Mesothelial cell of epicardium (in vitro differentiated cells): Measurements from ENCODE around the gene ACOX1. TPM values are rescaled to one million over a fixed set of nuclear protein-coding genes. Genes with fewer than 3 reads are reported as not detected.

ENCODE experiments used
- DNase-seq, 2 experiments: peaks; one replicate each; pipeline ENCODE4 v3.0.0; 2021; ENCODE audit warnings: low spot score in 2 of 2; ENCODE audit not compliant: unreplicated experiment in 2 of 2
- H3K27ac Mint-ChIP-seq: 2 replicates; pipeline ENCODE4 v1.8.0; 2021; ENCODE audit warnings: mixed read lengths
- H3K27me3 Mint-ChIP-seq: 2 replicates; pipeline ENCODE4 v1.8.0; 2021; ENCODE audit warnings: low read depth, mixed read lengths
- H3K36me3 Mint-ChIP-seq: 2 replicates; pipeline ENCODE4 v1.8.0; 2021; ENCODE audit warnings: mixed read lengths
- H3K4me1 Mint-ChIP-seq: 2 replicates; pipeline ENCODE4 v1.8.0; 2021; ENCODE audit warnings: mixed read lengths
- H3K4me3 Mint-ChIP-seq: 2 replicates; pipeline ENCODE4 v1.8.0; 2021; ENCODE audit warnings: mild to moderate bottlenecking, moderate library complexity, mixed read lengths
- H3K9me3 Mint-ChIP-seq: 2 replicates; pipeline ENCODE4 v1.8.0; 2021; ENCODE audit warnings: mixed read lengths
- total RNA-seq: library from RNA; stranded (reverse); gene quantifications from 3 replicates; pipeline ENCODE4 v1.2.1, GENCODE V29; 2021
- TF ChIP-seq, protein P1 (sequence below): fragments of 200-600 bp; sonication (generic); IDR thresholded peaks from one replicate; pipeline ENCODE4 v1.5.0; 2021; ENCODE audit warnings: antibody characterized with exemption; ENCODE audit not compliant: unreplicated experiment

The ACOX1 gene
- 52.2 to 57.5 TPM (median 54.3 TPM) in 3 replicates for total RNA-seq

DNA sequence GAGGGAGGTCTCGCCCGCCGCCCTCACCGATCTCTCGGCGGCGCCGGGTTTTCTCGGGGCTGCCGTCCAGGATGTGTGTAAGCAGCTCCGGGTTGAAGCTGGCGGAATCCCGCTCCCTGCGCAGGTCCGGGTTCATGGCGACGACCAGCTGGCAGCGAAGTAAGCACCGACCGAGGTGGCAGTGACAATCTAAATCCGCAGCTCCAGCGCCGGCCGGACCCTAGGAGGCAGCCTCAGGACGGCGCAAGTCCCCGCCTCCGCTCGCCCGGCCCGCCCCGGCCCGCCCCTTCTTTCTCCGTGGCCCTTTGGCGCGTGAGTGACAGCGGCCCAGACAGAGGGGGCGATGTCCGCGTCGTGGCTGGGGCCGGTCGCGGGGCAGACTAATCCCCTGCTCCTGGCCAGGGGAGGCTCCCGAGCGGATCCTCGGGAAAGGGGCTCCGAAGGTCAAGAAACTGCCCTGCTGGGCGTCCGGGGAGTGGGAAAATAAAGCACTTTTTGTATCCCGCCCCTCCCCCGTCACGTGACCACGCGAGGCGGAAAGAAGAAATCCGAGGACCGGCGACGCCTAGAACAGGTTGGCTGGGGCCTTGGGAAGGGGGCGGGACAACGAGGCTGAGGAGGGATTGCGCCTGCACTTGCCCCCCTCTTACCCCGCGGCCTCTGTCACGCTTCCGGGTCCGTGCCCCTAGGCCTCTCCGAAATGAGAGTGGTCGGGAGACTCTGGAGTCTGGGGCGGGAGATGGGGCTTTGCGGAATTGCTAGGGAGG, at the start of gene ACOX1, which contains the start of gene TEN1:
Gene ACOX1 (minus strand): TSS at position 229 of the 767 bp plus-strand sequence. CDS start 93 bp downstream, at position 136.
Gene TEN1 (plus strand): TSS at position 303 of the 767 bp plus-strand sequence. CDS start 6,953 bp downstream, outside the sequence.
- Mint-ChIP-seq H3K27me3 (no peaks in the 10 kb centered on the region), H3K9me3 (no peaks in the 10 kb centered on the region), H3K36me3 (peaks cover 17% of the 10 kb centered on the region), H3K4me3 (peak within 1 kb of the TSS; percentile 80), H3K4me1 (peaks cover 71% of the 10 kb centered on the region), H3K27ac (peak within 1 kb of the TSS; percentile 100)
- DNase-seq: peak; percentile 96
- TF ChIP-seq, protein P1, sequence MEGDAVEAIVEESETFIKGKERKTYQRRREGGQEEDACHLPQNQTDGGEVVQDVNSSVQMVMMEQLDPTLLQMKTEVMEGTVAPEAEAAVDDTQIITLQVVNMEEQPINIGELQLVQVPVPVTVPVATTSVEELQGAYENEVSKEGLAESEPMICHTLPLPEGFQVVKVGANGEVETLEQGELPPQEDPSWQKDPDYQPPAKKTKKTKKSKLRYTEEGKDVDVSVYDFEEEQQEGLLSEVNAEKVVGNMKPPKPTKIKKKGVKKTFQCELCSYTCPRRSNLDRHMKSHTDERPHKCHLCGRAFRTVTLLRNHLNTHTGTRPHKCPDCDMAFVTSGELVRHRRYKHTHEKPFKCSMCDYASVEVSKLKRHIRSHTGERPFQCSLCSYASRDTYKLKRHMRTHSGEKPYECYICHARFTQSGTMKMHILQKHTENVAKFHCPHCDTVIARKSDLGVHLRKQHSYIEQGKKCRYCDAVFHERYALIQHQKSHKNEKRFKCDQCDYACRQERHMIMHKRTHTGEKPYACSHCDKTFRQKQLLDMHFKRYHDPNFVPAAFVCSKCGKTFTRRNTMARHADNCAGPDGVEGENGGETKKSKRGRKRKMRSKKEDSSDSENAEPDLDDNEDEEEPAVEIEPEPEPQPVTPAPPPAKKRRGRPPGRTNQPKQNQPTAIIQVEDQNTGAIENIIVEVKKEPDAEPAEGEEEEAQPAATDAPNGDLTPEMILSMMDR: peak; percentile 48

DNA sequence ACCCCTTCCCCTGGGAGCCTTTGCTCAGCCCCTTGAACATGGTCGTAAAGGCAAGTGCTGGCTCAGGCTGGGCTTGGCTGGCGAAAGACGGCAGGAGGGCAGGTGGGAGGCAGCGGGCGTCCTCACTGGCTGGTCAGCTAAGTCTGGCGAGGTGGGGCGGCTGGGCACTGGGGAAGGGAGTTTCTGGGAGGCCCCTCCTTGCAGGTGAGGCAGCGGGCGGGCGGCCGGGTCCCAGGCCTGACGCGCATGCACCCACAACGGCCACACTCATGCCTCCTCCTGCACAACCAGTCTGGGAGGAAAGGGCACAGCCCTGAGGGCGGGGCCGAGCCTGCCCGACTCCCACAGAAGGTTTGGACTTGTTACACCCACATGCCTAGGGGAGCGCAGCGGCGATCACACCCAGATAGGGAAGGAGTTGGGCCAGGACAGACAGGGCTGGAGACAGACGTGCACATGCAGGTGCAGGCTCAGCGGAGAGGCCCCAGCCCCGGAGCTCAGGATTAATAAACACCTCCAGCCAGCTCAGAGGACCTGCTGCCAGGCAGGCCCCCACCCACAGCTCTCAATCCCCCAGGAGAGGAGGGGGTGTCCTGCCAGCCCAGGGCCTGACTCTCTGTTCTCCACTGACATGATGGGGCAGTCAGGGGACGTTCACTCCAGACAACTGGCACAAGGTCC, 48.3 kb upstream of the ACOX1 start, which contains the start of gene EVPL:
Gene EVPL (minus strand): TSS at position 148 of the 681 bp plus-strand sequence. CDS start 108 bp downstream, at position 40.
- no peaks in the 10 kb centered on the region for H3K9me3 Mint-ChIP-seq
- H3K36me3 Mint-ChIP-seq: no peaks in the 10 kb centered on the region
- peaks cover 12% of the 10 kb centered on the region for H3K4me1 Mint-ChIP-seq
- no peak for DNase-seq
- H3K4me3 Mint-ChIP-seq: no peak within 1 kb of the TSS
- TF ChIP-seq, protein P1: no peak
- no peaks in the 10 kb centered on the region for H3K27me3 Mint-ChIP-seq
- H3K27ac Mint-ChIP-seq: no peak within 1 kb of the TSS

DNA sequence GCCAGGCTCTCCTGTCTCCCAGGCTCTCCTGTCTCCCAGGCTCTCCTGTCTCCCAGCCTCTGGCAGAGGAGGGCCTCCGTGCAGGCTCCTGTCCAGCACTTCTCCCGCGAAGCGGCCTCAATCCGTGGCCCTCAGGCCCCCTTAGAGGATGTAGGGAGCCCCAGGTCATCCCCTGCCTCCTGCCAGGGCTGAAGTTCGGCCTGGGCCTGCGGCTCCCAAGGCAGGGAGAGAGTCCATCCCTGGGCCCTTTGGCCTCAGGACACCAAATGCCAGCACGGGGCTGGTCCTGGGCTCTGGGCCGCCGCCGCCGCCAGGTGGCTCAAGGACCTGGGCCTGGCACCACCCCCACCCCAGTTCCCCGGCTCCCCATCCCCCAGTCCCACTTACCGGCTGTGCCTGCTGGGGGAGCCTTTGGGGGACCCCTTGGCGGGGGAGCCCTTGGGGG, 47.8 kb upstream of the ACOX1 start:
- Mint-ChIP-seq H3K9me3 (no peaks in the 10 kb centered on the region), H3K4me1 (peaks cover 12% of the 10 kb centered on the region), H3K4me3 (no peak overlapping the region), H3K27me3 (no peaks in the 10 kb centered on the region), H3K36me3 (no peaks in the 10 kb centered on the region), H3K27ac (no peak overlapping the region)
- TF ChIP-seq, protein P1: no peak
- DNase-seq: no peak

DNA sequence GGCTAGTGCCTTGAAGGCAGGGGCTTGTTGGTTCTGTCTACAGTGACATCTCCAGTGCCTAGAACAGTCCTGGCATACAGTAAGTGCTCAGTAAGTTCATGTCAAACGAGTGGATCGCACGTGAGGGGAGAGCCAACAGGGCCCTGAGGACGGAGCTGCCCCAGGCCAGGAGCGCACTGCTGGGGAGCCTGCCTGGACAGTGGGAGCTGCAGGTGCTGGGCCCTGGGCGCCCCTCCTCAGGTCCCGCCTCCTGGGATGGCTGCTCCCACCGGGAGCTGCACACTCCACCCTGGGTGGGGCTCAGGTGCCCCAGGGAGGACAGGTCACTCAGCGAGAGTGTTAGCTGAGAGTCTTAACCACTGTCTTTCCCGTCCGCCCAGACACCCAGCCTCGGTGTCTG, 46.3 kb upstream of the ACOX1 start:
- Mint-ChIP-seq H3K27me3 (no peaks in the 10 kb centered on the region), H3K9me3 (no peaks in the 10 kb centered on the region), H3K27ac (no peak overlapping the region), H3K36me3 (no peaks in the 10 kb centered on the region), H3K4me1 (peaks cover 12% of the 10 kb centered on the region), H3K4me3 (no peak overlapping the region)
- TF ChIP-seq, protein P1: no peak
- no peak for DNase-seq

DNA sequence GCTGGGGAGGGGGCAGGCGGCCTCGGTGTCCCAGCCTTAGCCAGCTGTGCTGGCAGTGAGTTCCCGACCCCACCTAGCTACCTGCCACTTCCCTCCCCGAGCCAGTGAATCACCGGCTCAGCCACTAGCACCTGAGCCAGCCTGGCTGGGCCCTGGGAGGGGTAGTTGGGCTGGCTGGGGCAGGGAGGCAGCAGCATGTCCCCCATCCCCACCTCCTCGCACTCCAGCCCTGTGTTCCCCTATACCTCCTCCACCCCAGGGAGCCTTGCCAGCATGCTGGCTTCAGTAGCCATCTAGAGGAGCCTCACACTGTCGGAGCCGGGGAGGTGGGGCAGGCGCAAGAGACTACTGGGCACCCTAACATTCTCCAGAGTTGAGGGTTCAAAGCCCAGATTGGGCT, 45.4 kb upstream of the ACOX1 start:
- peaks cover 6% of the 10 kb centered on the region for H3K4me1 Mint-ChIP-seq
- H3K27me3 Mint-ChIP-seq: no peaks in the 10 kb centered on the region
- TF ChIP-seq, protein P1: no peak
- no peak overlapping the region for H3K4me3 Mint-ChIP-seq
- H3K9me3 Mint-ChIP-seq: no peaks in the 10 kb centered on the region
- H3K27ac Mint-ChIP-seq: no peak overlapping the region
- no peaks in the 10 kb centered on the region for H3K36me3 Mint-ChIP-seq
- no peak for DNase-seq
